Ectodermal cell (in vitro differentiated cells): ENCODE results near the gene ZIK1.

Source experiments
- H3K27ac ChIP-seq: 2 replicates; pipeline ENCODE4 v1.7.0; 2013; ENCODE audit warnings: mild to moderate bottlenecking, low read depth, low read length; ENCODE audit not compliant: insufficient read depth, poor library complexity, severe bottlenecking
- H3K27me3 ChIP-seq: 2 replicates; pipeline ENCODE4 v1.7.0; 2013; ENCODE audit warnings: mild to moderate bottlenecking, low read length; ENCODE audit not compliant: insufficient read depth, control insufficient read depth, poor library complexity, severe bottlenecking
- H3K36me3 ChIP-seq: one replicate; pipeline ENCODE4 v1.7.0; 2013; ENCODE audit warnings: low read length; ENCODE audit not compliant: control insufficient read depth, insufficient read depth
- H3K4me1 ChIP-seq: one replicate; pipeline ENCODE4 v1.7.0; 2013; ENCODE audit warnings: low read length; ENCODE audit not compliant: control insufficient read depth, insufficient read depth
- H3K4me3 ChIP-seq: 2 replicates; pipeline ENCODE4 v1.7.0; 2013; ENCODE audit warnings: low read depth, low read length, control low read depth; ENCODE audit not compliant: insufficient read depth
- H3K9me3 ChIP-seq: 2 replicates; pipeline ENCODE4 v1.7.0; 2013; ENCODE audit warnings: mild to moderate bottlenecking, low read length, moderate library complexity; ENCODE audit not compliant: control insufficient read depth
- WGBS, 2 experiments: methylation state at CpG; one replicate each; pipeline ENCODE4 v1.1.7; 2013; ENCODE audit warnings: missing lambda C conversion rate in 2 of 2; 5-methylcytosine and 5-hydroxymethylcytosine counted together

Gene ZIK1

GRCh38 chr19:57642396-57643046 lies 58.6 kb downstream of the ZIK1 start:
- peaks cover 46% of the 10 kb centered on the region for H3K36me3 ChIP-seq
- WGBS, 2 experiments, result 93 to 96% methylated on average over 3 to 4 of the region's 4 CpGs

More at GRCh38 chr19:57642396-57643046, 58.6 kb downstream of the ZIK1 start:
- Histone ChIP-seq H3K27me3 (no peaks in the 10 kb centered on the region), H3K4me3 (no peak overlapping the region), H3K27ac (no peak overlapping the region), H3K4me1 (no peaks in the 10 kb centered on the region), H3K9me3 (no peaks in the 10 kb centered on the region)
